GM12878 (cell line): ENCODE results near the gene PSME3. TPM values are rescaled to one million over a fixed set of nuclear protein-coding genes. Genes with fewer than 3 reads are reported as not detected.

Experiments used
- ATAC-seq: fragments of 200-7000 bp; cut with Tn5 transposase; 3 replicates; pipeline ENCODE4 v1.9.1; 2020; ENCODE audit warnings: mild to moderate bottlenecking, moderate library complexity
- BruUV-seq: library from RNA; stranded (reverse); fragments of 400-500 nt; replicated peaks from 2 replicates; lab custom pipeline; 2021; lab: Mats Ljungman, UMichigan
- CTCF ChIA-PET: fragments of 300-600 bp; sonication (Branson Sonifier 250); formaldehyde crosslinking; extraction: SDS; loops from one replicate; lab custom pipeline; 2021; ENCODE audit warnings: inconsistent platforms; lab: Yijun Ruan, JAX
- POLR2A ChIA-PET: fragments of 350-600 bp; formaldehyde crosslinking; extraction: SDS; loops from one replicate; lab custom pipeline; 2021; ENCODE audit warnings: inconsistent platforms; lab: Charles Lee
- RAD21 ChIA-PET: fragments of 300-600 bp; sonication (Branson Sonifier 250); formaldehyde crosslinking; loops from one replicate; lab custom pipeline; 2023; ENCODE audit warnings: antibody characterized with exemption; ENCODE audit not compliant: unreplicated experiment; lab: Charles Lee
- SMC1A ChIA-PET: fragments of 300-600 bp; sonication (Branson Sonifier 250); formaldehyde crosslinking; loops from one replicate; lab custom pipeline; 2023; ENCODE audit not compliant: unreplicated experiment, uncharacterized antibody; lab: Charles Lee
- DNase-seq: peaks from one replicate; pipeline ENCODE4 v3.0.0-alpha.2; 2011; ENCODE audit warnings: low read depth, low spot score
- FAIRE-seq: peaks from 3 replicates; lab custom pipeline; 2011; peaks lifted over from hg19 to GRCh38; lab: Jason Lieb, UNC
- H2AFZ ChIP-seq: 2 replicates; pipeline ENCODE4 v1.6.0; 2011; ENCODE audit warnings: low read depth, low read length, control low read depth; ENCODE audit not compliant: control insufficient read depth
- H3K27ac ChIP-seq: 2 replicates; pipeline ENCODE4 v1.5.1; 2011; ENCODE audit warnings: control low read depth; ENCODE audit not compliant: control insufficient read depth, insufficient read depth
- H3K27me3 ChIP-seq, 2 experiments: replicated peaks in 1 of 2; 2 replicates each; pipeline versions ENCODE4 v1.6.0 to v1.6.1; 2011; ENCODE audit warnings: low read length in 1 of 2; ENCODE audit not compliant: control insufficient read depth in 2 of 2, insufficient read depth in 2 of 2
- H3K36me3 ChIP-seq, 2 experiments: 2 replicates each; pipeline ENCODE4 v1.5.1; 2011; ENCODE audit warnings: low read length in 1 of 2; ENCODE audit not compliant: control insufficient read depth in 2 of 2, insufficient read depth in 2 of 2
- H3K4me1 ChIP-seq: 2 replicates; pipeline ENCODE4 v1.6.1; 2011; ENCODE audit warnings: mild to moderate bottlenecking, low read length, moderate library complexity, mixed read lengths; ENCODE audit not compliant: control insufficient read depth, insufficient read depth
- H3K4me2 ChIP-seq: 2 replicates; pipeline ENCODE4 v1.6.0; 2011; ENCODE audit warnings: control low read depth; ENCODE audit not compliant: control insufficient read depth, insufficient read depth
- H3K4me3 ChIP-seq: fragments of 200-600 bp; sonication (generic); 2 replicates; pipeline ENCODE4 v1.5.1; 2016
- H3K79me2 ChIP-seq: 2 replicates; pipeline ENCODE4 v1.6.0; 2011; ENCODE audit warnings: low read length; ENCODE audit not compliant: control insufficient read depth, insufficient read depth
- H3K9ac ChIP-seq: 2 replicates; pipeline ENCODE4 v1.8.0; 2011; ENCODE audit warnings: low read length, control low read depth, mixed read lengths; ENCODE audit not compliant: control insufficient read depth, insufficient read depth
- H3K9me3 ChIP-seq: replicated peaks from 3 replicates; pipeline ENCODE4 v1.5.1; 2011; ENCODE audit warnings: mild to moderate bottlenecking, low read length; ENCODE audit not compliant: control insufficient read depth, insufficient read depth
- H4K20me1 ChIP-seq: 2 replicates; pipeline ENCODE4 v1.6.0; 2011; ENCODE audit not compliant: control insufficient read depth, insufficient read depth
- BCL3 ChIP-seq: IDR thresholded peaks from 2 replicates; pipeline ENCODE4 v1.6.1; 2011; ENCODE audit warnings: borderline replicate concordance, low read depth, mild to moderate bottlenecking, moderate library complexity, low read length; ENCODE audit not compliant: insufficient read depth, poor library complexity, severe bottlenecking
- BMI1 ChIP-seq: fragments of 450-650 bp; IDR thresholded peaks from 2 replicates; pipeline ENCODE4 v1.6.1; 2016; ENCODE audit warnings: mild to moderate bottlenecking, moderate library complexity, borderline replicate concordance
- E2F4 ChIP-seq: IDR thresholded peaks from 2 replicates; pipeline ENCODE4 v1.6.1; 2012; ENCODE audit warnings: low read depth, low read length, improper control_type of control experiment
- HSF1 ChIP-seq: fragments of 150-350 bp; IDR thresholded peaks from 2 replicates; pipeline ENCODE4 v1.6.1; 2014; ENCODE audit warnings: mild to moderate bottlenecking, low read depth, low read length
- IKZF1 ChIP-seq: fragments of 450-650 bp; conservative IDR thresholded peaks from 2 replicates; pipeline ENCODE4 v1.6.1; 2017; ENCODE audit warnings: antibody characterized with exemption, mild to moderate bottlenecking
- NFYB ChIP-seq: IDR thresholded peaks from 2 replicates; pipeline ENCODE4 v1.6.1; 2011; ENCODE audit warnings: low read depth, mild to moderate bottlenecking, low read length, improper control_type of control experiment, moderate library complexity; ENCODE audit not compliant: insufficient read depth
- NR2C2 ChIP-seq: IDR thresholded peaks from 2 replicates; pipeline ENCODE4 v1.6.1; 2011; ENCODE audit warnings: borderline replicate concordance, low read depth; ENCODE audit not compliant: control insufficient read depth, insufficient read length
- PAX8 ChIP-seq: fragments of 450-650 bp; IDR thresholded peaks from 2 replicates; pipeline ENCODE4 v1.6.1; 2017; ENCODE audit warnings: mild to moderate bottlenecking, moderate library complexity
- SREBF2 ChIP-seq: IDR thresholded peaks from 2 replicates; pipeline ENCODE4 v1.6.1; 2012; ENCODE audit warnings: mild to moderate bottlenecking, low read length
- TCF7 ChIP-seq: IDR thresholded peaks from 2 replicates; pipeline ENCODE4 v1.6.1; 2014; ENCODE audit warnings: antibody characterized with exemption, borderline replicate concordance
- ZBED1 ChIP-seq: IDR thresholded peaks from 2 replicates; pipeline ENCODE4 v1.6.1; 2016; ENCODE audit warnings: borderline replicate concordance
- ZZZ3 ChIP-seq: IDR thresholded peaks from 2 replicates; pipeline ENCODE4 v1.6.1; 2011; ENCODE audit warnings: low read depth; ENCODE audit not compliant: control insufficient read depth, insufficient read length
- WGBS: methylation state at CpG from one replicate; pipeline ENCODE4 v1.1.6; 2016; ENCODE audit warnings: low lambda C conversion rate; ENCODE audit not compliant: insufficient replicate concordance, insufficient coverage; ENCODE audit errors: missing lambda C conversion rate; 5-methylcytosine and 5-hydroxymethylcytosine counted together
- in situ Hi-C: fragments of 300-500 bp; cut with MboI; formaldehyde crosslinking; loops from 9 replicates; pipeline ENCODE4 v1.14.3; 2018; ENCODE audit warnings: mixed read lengths
- intact Hi-C: fragments of 100-400 bp; cut with micrococcal nuclease; formaldehyde crosslinking; loops from one replicate; pipeline ENCODE4 v1.14.2; 2022; ENCODE audit not compliant: unreplicated experiment
- polyA plus RNA-seq, 11 experiments: library from polyadenylated mRNA; depleted of rRNA in 4 of 11; unstranded in 6 of 11; stranded (reverse) in 5 of 11; fragments of >200 nt; fragmentation: Nextera tagmentation in 4 of 11; fragmentation: Illumina TruSeq in 1 of 11; extraction: Ambion mirVana in 4 of 11; extraction: Trizol in 1 of 11; gene quantifications; 1 replicate in 1 of 11; 2 replicates in 10 of 11; pipeline versions ENCODE4 v1.2.1 to v1.2.3, GENCODE V29; 2011 to 2016; ENCODE audit warnings: inconsistent platforms in 2 of 11, missing spikeins in 2 of 11, low read depth in 1 of 11
- total RNA-seq, 4 experiments: library from RNA; depleted of rRNA in 3 of 4; stranded (reverse); fragments of >200 nt in 3 of 4; fragmentation: Illumina TruSeq in 1 of 4; extraction: Trizol in 1 of 4; gene quantifications; 2 replicates each; pipeline versions ENCODE4 v1.2.1 to v1.2.3, GENCODE V29; 2013 to 2021

Gene PSME3
- total and polyA plus RNA-seq, 10 of the 15 experiments (the other 5 are each of a cell fraction or from before 2014, with no cell fraction given): 26.9 to 330 (median 137) TPM

- H4K20me1 ChIP-seq: no peaks in the 10 kb centered on the region
- no peak for TF ChIP-seq BMI1
- TF ChIP-seq E2F4: no peak
- TF ChIP-seq IKZF1: no peak
- no peak for TF ChIP-seq ZBED1
- TF ChIP-seq SREBF2: no peak
- no peak for TF ChIP-seq ZZZ3
- TF ChIP-seq PAX8: no peak
- in situ Hi-C loops: no loop called here
- ChIA-PET SMC1A (no interaction called here), RAD21 (no interaction called here), CTCF (interaction anchor here (0.6 kb wide), 1 partner anchor 75 kb away, joined by 3 read pairs; no protein-coding TSS in a partner anchor), POLR2A (interaction anchor here (1.2 kb wide), 1 partner anchor 18 kb away, joined by 3 read pairs; no protein-coding TSS in a partner anchor)
- H3K4me2 ChIP-seq: no peak overlapping the region
- H3K4me1 ChIP-seq: no peaks in the 10 kb centered on the region
- intact Hi-C loops: no loop called here
- no peaks in the 10 kb centered on the region for H3K9me3 ChIP-seq
- ATAC-seq (no peak), DNase-seq (no peak), FAIRE-seq (peak; percentile 13)
- no peak overlapping the region for H3K27ac ChIP-seq
- no peak overlapping the region for H3K9ac ChIP-seq
- H3K79me2 ChIP-seq: no peaks in the 10 kb centered on the region
- H3K36me3 ChIP-seq: no peaks in the 10 kb centered on the region
- 0% methylated on average over 4 of the region's 4 CpGs for WGBS
- H3K4me3 ChIP-seq: no peak overlapping the region
- no TSS peak for BruUV-seq
- no peaks in the 10 kb centered on the region for H3K27me3 ChIP-seq
- H2AFZ ChIP-seq: no peak overlapping the region
Measured at GRCh38 chr17:42853004-42853403, 19.8 kb downstream of the PSME3 start.

GRCh38 chr17:42853597-42853967 is 20.4 kb downstream of the PSME3 start:
- intact Hi-C loops: no loop called here
- no peak overlapping the region for H3K4me2 ChIP-seq
- ChIA-PET POLR2A (interaction anchor here (1.2 kb wide), 1 partner anchor 17 kb away, joined by 3 read pairs; no protein-coding TSS in a partner anchor), CTCF (interaction anchor here (0.6 kb wide), 1 partner anchor 75 kb away, joined by 3 read pairs; no protein-coding TSS in a partner anchor), RAD21 (no interaction called here), SMC1A (no interaction called here)
- H3K36me3 ChIP-seq: no peaks in the 10 kb centered on the region
- no peaks in the 10 kb centered on the region for H3K9me3 ChIP-seq
- no peaks in the 10 kb centered on the region for H3K79me2 ChIP-seq
- H3K4me1 ChIP-seq: no peaks in the 10 kb centered on the region
- ATAC-seq: no peak
- WGBS: 39% methylated on average over 5 of the region's 5 CpGs
- H3K4me3 ChIP-seq: no peak overlapping the region
- no peaks in the 10 kb centered on the region for H4K20me1 ChIP-seq
- H3K27ac ChIP-seq: no peak overlapping the region
- in situ Hi-C loops: no loop called here
- no peak overlapping the region for H3K9ac ChIP-seq
- no peak overlapping the region for H2AFZ ChIP-seq
- FAIRE-seq: no peak
- no TSS peak for BruUV-seq
- H3K27me3 ChIP-seq: no peaks in the 10 kb centered on the region
- DNase-seq: no peak
- TF ChIP-seq E2F4 (no peak), HSF1 (no peak), BCL3 (no peak), TCF7 (no peak), NR2C2 (no peak), NFYB (no peak), BMI1 (no peak)
